Upper lobe of left lung (tissue), 4 donors: ENCODE results near the gene AZGP1.
A peak's percentile ranks its signal among the peaks of the same experiment; 100 is the strongest.

Source experiments
- CTCF ChIP-seq, 6 experiments: fragments of 450-650 bp in 4 of 6; fragments of 200-600 bp in 2 of 6; sonication (generic) in 2 of 6; IDR thresholded peaks; one replicate each; pipeline ENCODE4 v1.5.1; 2016 to 2019; ENCODE audit warnings: antibody characterized with exemption in 6 of 6
- EP300 ChIP-seq, 4 donors: sonication (generic); formaldehyde crosslinking; IDR thresholded peaks; one replicate each; pipeline ENCODE4 v1.5.1; 2017; ENCODE audit warnings: antibody characterized with exemption in 4 of 4, control low read depth in 2 of 4
- POLR2A ChIP-seq, 4 donors: fragments of 450-650 bp; IDR thresholded peaks; one replicate each; pipeline ENCODE4 v1.5.1; 2016 to 2017; ENCODE audit warnings: antibody characterized with exemption in 4 of 4, mild to moderate bottlenecking in 2 of 4
- POLR2AphosphoS5 ChIP-seq, 2 donors: sonication (generic); formaldehyde crosslinking; IDR thresholded peaks; one replicate each; pipeline ENCODE4 v1.5.1; 2017; ENCODE audit warnings: antibody characterized with exemption in 2 of 2

- TF ChIP-seq CTCF (IDR thresholded peaks at IDR 0.05) (no peak), POLR2A (IDR thresholded peaks at IDR 0.05) (no peak), POLR2AphosphoS5 (IDR thresholded peaks at IDR 0.05) (peak in 1 of 2 donors; percentile 21), EP300 (IDR thresholded peaks at IDR 0.05) (no peak)
Measured at GRCh38 chr7:99955247-99955646, 20.6 kb downstream of the AZGP1 start.
